ENCODE measurements around the gene PTPRN2. TPM values are rescaled to one million over a fixed set of nuclear protein-coding genes. Genes with fewer than 3 reads are reported as not detected.

The PTPRN2 gene
- total and polyA plus RNA-seq, 2 donors (not counting 3 experiments of a cell fraction or from before 2014, with no cell fraction given) = 0.62 to 0.88 TPM

- no peak overlapping the region for H3K9ac ChIP-seq (replicated peaks; ENCODE audit: extremely low read depth, insufficient read depth, low read length)
- dilution Hi-C loops (cut with MboI; ENCODE audit: extremely low pct_ligation_motif_present, low sequenced_read_pairs) = no loop called here
- CTCF ChIA-PET = no interaction called here
These were observed 31.1 kb upstream of the PTPRN2 start for GRCh38 chr7:158618745-158619140.

More at GRCh38 chr7:158618745-158619140, 31.1 kb upstream of the PTPRN2 start:
- intact Hi-C loops (cut with micrococcal nuclease) = no loop called here
- BruUV-seq (replicated peaks) = no TSS peak
- no peak overlapping the region for H2AFZ ChIP-seq (ENCODE audit: low read depth, low read length)
- H3K4me2 ChIP-seq (ENCODE audit: insufficient read depth, low read length) = no peak overlapping the region
- no peaks in the 10 kb centered on the region for H3K4me1 ChIP-seq (ENCODE audit: control insufficient read depth, extremely low read depth, insufficient read depth, low read length)
- TF ChIP-seq JUN (IDR thresholded peaks at IDR 0.05; ENCODE audit: borderline replicate concordance, insufficient read depth, insufficient read length, low read depth) (no peak), CTCF (IDR thresholded peaks at IDR 0.05; ENCODE audit: extremely low read depth in 1 of 2, insufficient read depth in 1 of 2, low read depth in 1 of 2, low read length in 2 of 2) (no peak), MYC (IDR thresholded peaks at IDR 0.05; ENCODE audit: low read depth, low read length) (no peak), POLR2AphosphoS5 (IDR thresholded peaks at IDR 0.05; ENCODE audit: insufficient read depth, low read depth, low read length) (no peak), EZH2 (IDR thresholded peaks at IDR 0.05; ENCODE audit: borderline replicate concordance, low read depth, low read length, severe bottlenecking) (no peak), POLR2A (IDR thresholded peaks at IDR 0.05; ENCODE audit: low read depth, low read length) (no peak), MAX (IDR thresholded peaks at IDR 0.05; ENCODE audit: insufficient read depth, insufficient read length) (no peak), GATA2 (IDR thresholded peaks at IDR 0.05; ENCODE audit: insufficient read depth, insufficient read length, low read depth, low read length) (no peak), FOS (IDR thresholded peaks at IDR 0.05; ENCODE audit: borderline replicate concordance, insufficient read depth, low read length) (no peak)
- H3K9me1 ChIP-seq (replicated peaks; ENCODE audit: control insufficient read depth, extremely low read depth, insufficient read depth, low read length) = no peaks in the 10 kb centered on the region
- no peaks in the 10 kb centered on the region for H3K27me3 ChIP-seq (ENCODE audit: control insufficient read depth in 2 of 2, insufficient read depth in 2 of 2, low read length in 2 of 2)
- DNase-seq (ENCODE audit: low read depth, low spot score) = no peak
- no peaks in the 10 kb centered on the region for H3K36me3 ChIP-seq (ENCODE audit: control insufficient read depth in 2 of 2, extremely low read depth in 1 of 2, insufficient read depth in 2 of 2, low read length in 2 of 2)
- no peak overlapping the region for H3K27ac ChIP-seq (ENCODE audit: insufficient read depth, low read depth, low read length)
- H3K4me3 ChIP-seq (replicated peaks in 1 of 3; ENCODE audit: insufficient read depth in 1 of 3, low read depth in 1 of 3, low read length in 3 of 3) = no peak overlapping the region
- POLR2A ChIA-PET = no interaction called here
- no peak for FAIRE-seq
- no peaks in the 10 kb centered on the region for H3K9me3 ChIP-seq (replicated peaks; ENCODE audit: control insufficient read depth, insufficient read depth, low read length)
- no peaks in the 10 kb centered on the region for H4K20me1 ChIP-seq (replicated peaks; ENCODE audit: control insufficient read depth, extremely low read depth, insufficient read depth, low read length)
- H3K79me2 ChIP-seq (ENCODE audit: control insufficient read depth, insufficient read depth, low read length) = no peaks in the 10 kb centered on the region

Measured in endothelial cell of umbilical vein (primary cell).